ENCODE measurements around the gene CDH4. TPM values are rescaled to one million over a fixed set of nuclear protein-coding genes. Genes with fewer than 3 reads are reported as not detected.

The CDH4 gene
- total and polyA plus RNA-seq, 9 of the 15 experiments (the other 6 are each of a cell fraction or from before 2014, with no cell fraction given), result 0.04 TPM; not detected in 8

- Histone ChIP-seq H3K4me1 (replicated peaks in 1 of 2; ENCODE audit: control insufficient read depth in 2 of 2, insufficient read depth in 2 of 2, low read length in 2 of 2) (peaks cover 0 to 10% of the 10 kb centered on the region in 2 experiments; a peak in 2 of 5 replicates), H3K79me2 (ENCODE audit: control insufficient read depth, insufficient read depth, low read length) (no peaks in the 10 kb centered on the region), H3K4me3 (no peak overlapping the region), H3K9me3 (replicated peaks; ENCODE audit: control insufficient read depth, insufficient read depth, low read depth, low read length) (no peaks in the 10 kb centered on the region), H3K4me2 (ENCODE audit: insufficient read depth, low read length) (no peak overlapping the region), H3K27me3 (ENCODE audit: control insufficient read depth in 2 of 2, insufficient read depth in 2 of 2, low read length in 2 of 2) (peaks cover 4 to 13% of the 10 kb centered on the region in 2 experiments; a peak in 3 of 5 replicates), H3K36me3 (ENCODE audit: control insufficient read depth, insufficient read depth, low read length) (no peaks in the 10 kb centered on the region), H3K9me1 (ENCODE audit: control insufficient read depth, insufficient read depth, low read length) (no peaks in the 10 kb centered on the region), H2AFZ (ENCODE audit: low read depth, low read length) (no peak overlapping the region), H4K20me1 (replicated peaks; ENCODE audit: control insufficient read depth, insufficient read depth, low read length) (no peaks in the 10 kb centered on the region), H3K9ac (ENCODE audit: insufficient read depth in 1 of 2, low read depth in 2 of 2, low read length in 2 of 2) (no peak overlapping the region), H3K27ac (ENCODE audit: extremely low read depth, low read depth, low read length) (no peak overlapping the region)
- WGBS (ENCODE audit: insufficient coverage, low coverage, missing lambda C conversion rate), result 2% methylated on average over 13 of the region's 13 CpGs
- ChIA-PET CTCF (ENCODE audit: low intra/inter-chr PET ratio) (no interaction called here), POLR2A (no interaction called here)
- in situ Hi-C loops (cut with MboI) (no loop called here), intact Hi-C loops (cut with micrococcal nuclease) (no loop called here)
- FAIRE-seq, result no peak
- no peak for DNase-seq (ENCODE audit: extremely low read depth in 1 of 4, low spot score in 3 of 4)
- ATAC-seq, result no peak
- BruUV-seq (replicated peaks), result no TSS peak
- no peak for TF ChIP-seq ATF4 (CRISPR knock-in tag; IDR thresholded peaks at IDR 0.05)
- no peak for TF ChIP-seq TFAP4 (CRISPR knock-in tag; IDR thresholded peaks at IDR 0.05; ENCODE audit: borderline replicate concordance)
- no peak for TF ChIP-seq CHCHD3 (CRISPR knock-in tag; IDR thresholded peaks at IDR 0.05)
- no peak for TF ChIP-seq HSF4 (CRISPR knock-in tag; IDR thresholded peaks at IDR 0.05; ENCODE audit: borderline replicate concordance)
- TF ChIP-seq RBM39 (optimal IDR thresholded peaks at IDR 0.05; ENCODE audit: low read depth, low read length), result no peak
- no peak for TF ChIP-seq TAF1 (IDR thresholded peaks at IDR 0.05; ENCODE audit: control insufficient read depth, extremely low read depth, insufficient read depth, low read length, severe bottlenecking)
- TF ChIP-seq ZNF695 (CRISPR knock-in tag; IDR thresholded peaks at IDR 0.05), result no peak
- TF ChIP-seq HCFC1 (IDR thresholded peaks at IDR 0.05; ENCODE audit: low read depth, low read length), result no peak
- TF ChIP-seq ZNF184 (CRISPR knock-in tag; IDR thresholded peaks at IDR 0.05), result no peak
- TF ChIP-seq ZFP91 (CRISPR knock-in tag; IDR thresholded peaks at IDR 0.05), result no peak
- TF ChIP-seq ZNF79 (CRISPR knock-in tag; IDR thresholded peaks at IDR 0.05; ENCODE audit: low read depth), result no peak
- TF ChIP-seq SIRT6 (IDR thresholded peaks at IDR 0.05; ENCODE audit: low read depth, low read length), result no peak
- TF ChIP-seq TCF3 (CRISPR knock-in tag; IDR thresholded peaks at IDR 0.05), result no peak
- TF ChIP-seq MITF (IDR thresholded peaks at IDR 0.05), result no peak
- no peak for TF ChIP-seq SREBF2 (CRISPR knock-in tag; IDR thresholded peaks at IDR 0.05)
- TF ChIP-seq CBFA2T3 (IDR thresholded peaks at IDR 0.05), result no peak
Measured at GRCh38 chr20:61422636-61423425, 170.8 kb downstream of the CDH4 start.
